ENCODE data around the gene RTN4RL1. TPM values are rescaled to one million over a fixed set of nuclear protein-coding genes. Genes with fewer than 3 reads are reported as not detected.

Gene RTN4RL1
- total and polyA plus RNA-seq, 2 of the 13 experiments (the other 11 are each of a cell fraction or from before 2014, with no cell fraction given), result 0.01 TPM; not detected in 1

DNA sequence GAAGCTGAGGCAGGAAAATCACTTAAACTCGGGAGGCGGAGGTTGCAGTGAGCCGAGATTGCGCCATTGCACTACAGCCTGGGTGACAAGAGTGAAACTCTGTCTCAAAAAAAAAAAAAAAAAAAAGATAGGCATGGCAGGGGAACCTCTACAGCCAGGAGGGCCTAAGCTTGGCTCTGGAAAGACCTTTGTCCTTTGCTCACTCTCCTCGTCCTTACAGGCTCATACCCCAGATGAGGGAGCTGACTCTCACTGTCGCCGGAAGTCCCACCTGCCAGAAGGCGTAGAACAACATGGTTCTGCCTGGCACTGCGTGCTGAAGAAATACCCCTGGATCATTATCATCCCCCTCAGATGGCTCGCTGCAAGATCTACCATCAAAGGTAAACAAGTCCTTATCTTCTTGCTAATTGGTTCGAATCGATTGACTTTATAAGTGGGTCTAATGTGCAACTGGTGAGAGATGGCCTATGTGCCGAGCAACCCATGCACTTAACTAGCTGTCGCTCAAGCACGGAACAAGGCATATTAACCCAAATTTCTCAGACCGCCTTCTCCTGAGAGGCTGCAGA lies 29.7 kb downstream of the RTN4RL1 start (continued):
- TF ChIP-seq, protein P1, sequence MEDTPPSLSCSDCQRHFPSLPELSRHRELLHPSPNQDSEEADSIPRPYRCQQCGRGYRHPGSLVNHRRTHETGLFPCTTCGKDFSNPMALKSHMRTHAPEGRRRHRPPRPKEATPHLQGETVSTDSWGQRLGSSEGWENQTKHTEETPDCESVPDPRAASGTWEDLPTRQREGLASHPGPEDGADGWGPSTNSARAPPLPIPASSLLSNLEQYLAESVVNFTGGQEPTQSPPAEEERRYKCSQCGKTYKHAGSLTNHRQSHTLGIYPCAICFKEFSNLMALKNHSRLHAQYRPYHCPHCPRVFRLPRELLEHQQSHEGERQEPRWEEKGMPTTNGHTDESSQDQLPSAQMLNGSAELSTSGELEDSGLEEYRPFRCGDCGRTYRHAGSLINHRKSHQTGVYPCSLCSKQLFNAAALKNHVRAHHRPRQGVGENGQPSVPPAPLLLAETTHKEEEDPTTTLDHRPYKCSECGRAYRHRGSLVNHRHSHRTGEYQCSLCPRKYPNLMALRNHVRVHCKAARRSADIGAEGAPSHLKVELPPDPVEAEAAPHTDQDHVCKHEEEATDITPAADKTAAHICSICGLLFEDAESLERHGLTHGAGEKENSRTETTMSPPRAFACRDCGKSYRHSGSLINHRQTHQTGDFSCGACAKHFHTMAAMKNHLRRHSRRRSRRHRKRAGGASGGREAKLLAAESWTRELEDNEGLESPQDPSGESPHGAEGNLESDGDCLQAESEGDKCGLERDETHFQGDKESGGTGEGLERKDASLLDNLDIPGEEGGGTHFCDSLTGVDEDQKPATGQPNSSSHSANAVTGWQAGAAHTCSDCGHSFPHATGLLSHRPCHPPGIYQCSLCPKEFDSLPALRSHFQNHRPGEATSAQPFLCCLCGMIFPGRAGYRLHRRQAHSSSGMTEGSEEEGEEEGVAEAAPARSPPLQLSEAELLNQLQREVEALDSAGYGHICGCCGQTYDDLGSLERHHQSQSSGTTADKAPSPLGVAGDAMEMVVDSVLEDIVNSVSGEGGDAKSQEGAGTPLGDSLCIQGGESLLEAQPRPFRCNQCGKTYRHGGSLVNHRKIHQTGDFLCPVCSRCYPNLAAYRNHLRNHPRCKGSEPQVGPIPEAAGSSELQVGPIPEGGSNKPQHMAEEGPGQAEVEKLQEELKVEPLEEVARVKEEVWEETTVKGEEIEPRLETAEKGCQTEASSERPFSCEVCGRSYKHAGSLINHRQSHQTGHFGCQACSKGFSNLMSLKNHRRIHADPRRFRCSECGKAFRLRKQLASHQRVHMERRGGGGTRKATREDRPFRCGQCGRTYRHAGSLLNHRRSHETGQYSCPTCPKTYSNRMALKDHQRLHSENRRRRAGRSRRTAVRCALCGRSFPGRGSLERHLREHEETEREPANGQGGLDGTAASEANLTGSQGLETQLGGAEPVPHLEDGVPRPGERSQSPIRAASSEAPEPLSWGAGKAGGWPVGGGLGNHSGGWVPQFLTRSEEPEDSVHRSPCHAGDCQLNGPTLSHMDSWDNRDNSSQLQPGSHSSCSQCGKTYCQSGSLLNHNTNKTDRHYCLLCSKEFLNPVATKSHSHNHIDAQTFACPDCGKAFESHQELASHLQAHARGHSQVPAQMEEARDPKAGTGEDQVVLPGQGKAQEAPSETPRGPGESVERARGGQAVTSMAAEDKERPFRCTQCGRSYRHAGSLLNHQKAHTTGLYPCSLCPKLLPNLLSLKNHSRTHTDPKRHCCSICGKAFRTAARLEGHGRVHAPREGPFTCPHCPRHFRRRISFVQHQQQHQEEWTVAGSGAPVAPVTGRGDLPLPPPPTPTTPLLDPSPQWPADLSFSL (CRISPR knock-in tag; IDR thresholded peaks at IDR 0.05), result no peak
- TF ChIP-seq PLRG1 (conservative IDR thresholded peaks at IDR 0.05) (no peak), ZNF580 (CRISPR knock-in tag; IDR thresholded peaks at IDR 0.05; ENCODE audit: borderline replicate concordance, low read depth) (no peak), KLF16 (CRISPR knock-in tag; IDR thresholded peaks at IDR 0.05) (no peak), NONO (IDR thresholded peaks at IDR 0.05) (no peak), NONO (CRISPR knock-in tag; conservative IDR thresholded peaks at IDR 0.05) (no peak), CCAR2 (optimal IDR thresholded peaks at IDR 0.05; ENCODE audit: low read depth, low read length) (no peak), NFRKB (IDR thresholded peaks at IDR 0.05) (no peak), CCDC6 (CRISPR knock-in tag; IDR thresholded peaks at IDR 0.05) (no peak; the same call in 1 of the 2 replicates), KDM2A (CRISPR knock-in tag; IDR thresholded peaks at IDR 0.05; ENCODE audit: borderline replicate concordance, low read depth) (no peak), IRF2 (CRISPR knock-in tag; IDR thresholded peaks at IDR 0.05) (no peak), CEBPG (CRISPR knock-in tag; IDR thresholded peaks at IDR 0.05) (peak; percentile 53), GABPB1 (CRISPR knock-in tag; IDR thresholded peaks at IDR 0.05) (peak; percentile 80), SOX6 (IDR thresholded peaks at IDR 0.05) (no peak), SOX6 (CRISPR knock-in tag; IDR thresholded peaks at IDR 0.05) (peak; percentile 58), RFXAP (CRISPR knock-in tag; IDR thresholded peaks at IDR 0.05; ENCODE audit: borderline replicate concordance) (no peak), KLF13 (CRISPR knock-in tag; IDR thresholded peaks at IDR 0.05) (no peak), ZFY (CRISPR knock-in tag; IDR thresholded peaks at IDR 0.05) (peak; percentile 38; the same call in 1 of the 2 replicates), DNMT1 (CRISPR knock-in tag; IDR thresholded peaks at IDR 0.05) (no peak), ZFP90 (CRISPR knock-in tag; IDR thresholded peaks at IDR 0.05; ENCODE audit: borderline replicate concordance) (no peak), LCORL (IDR thresholded peaks at IDR 0.05) (no peak), LCORL (CRISPR knock-in tag; IDR thresholded peaks at IDR 0.05) (peak; percentile 60), ZFP36 (IDR thresholded peaks at IDR 0.05; ENCODE audit: borderline replicate concordance, low read depth, low read length, partially characterized antibody) (no peak), ZNF282 (IDR thresholded peaks at IDR 0.05; ENCODE audit: partially characterized antibody) (no peak), ZNF138 (CRISPR knock-in tag; IDR thresholded peaks at IDR 0.05; ENCODE audit: low read depth) (no peak)
- TF ChIP-seq, protein P2, sequence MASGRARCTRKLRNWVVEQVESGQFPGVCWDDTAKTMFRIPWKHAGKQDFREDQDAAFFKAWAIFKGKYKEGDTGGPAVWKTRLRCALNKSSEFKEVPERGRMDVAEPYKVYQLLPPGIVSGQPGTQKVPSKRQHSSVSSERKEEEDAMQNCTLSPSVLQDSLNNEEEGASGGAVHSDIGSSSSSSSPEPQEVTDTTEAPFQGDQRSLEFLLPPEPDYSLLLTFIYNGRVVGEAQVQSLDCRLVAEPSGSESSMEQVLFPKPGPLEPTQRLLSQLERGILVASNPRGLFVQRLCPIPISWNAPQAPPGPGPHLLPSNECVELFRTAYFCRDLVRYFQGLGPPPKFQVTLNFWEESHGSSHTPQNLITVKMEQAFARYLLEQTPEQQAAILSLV (CRISPR knock-in tag; IDR thresholded peaks at IDR 0.05; ENCODE audit: borderline replicate concordance), result no peak

Measured in HepG2 (cell line).